ENCODE results near the gene PCBP3.

PCBP3 gene

DNA sequence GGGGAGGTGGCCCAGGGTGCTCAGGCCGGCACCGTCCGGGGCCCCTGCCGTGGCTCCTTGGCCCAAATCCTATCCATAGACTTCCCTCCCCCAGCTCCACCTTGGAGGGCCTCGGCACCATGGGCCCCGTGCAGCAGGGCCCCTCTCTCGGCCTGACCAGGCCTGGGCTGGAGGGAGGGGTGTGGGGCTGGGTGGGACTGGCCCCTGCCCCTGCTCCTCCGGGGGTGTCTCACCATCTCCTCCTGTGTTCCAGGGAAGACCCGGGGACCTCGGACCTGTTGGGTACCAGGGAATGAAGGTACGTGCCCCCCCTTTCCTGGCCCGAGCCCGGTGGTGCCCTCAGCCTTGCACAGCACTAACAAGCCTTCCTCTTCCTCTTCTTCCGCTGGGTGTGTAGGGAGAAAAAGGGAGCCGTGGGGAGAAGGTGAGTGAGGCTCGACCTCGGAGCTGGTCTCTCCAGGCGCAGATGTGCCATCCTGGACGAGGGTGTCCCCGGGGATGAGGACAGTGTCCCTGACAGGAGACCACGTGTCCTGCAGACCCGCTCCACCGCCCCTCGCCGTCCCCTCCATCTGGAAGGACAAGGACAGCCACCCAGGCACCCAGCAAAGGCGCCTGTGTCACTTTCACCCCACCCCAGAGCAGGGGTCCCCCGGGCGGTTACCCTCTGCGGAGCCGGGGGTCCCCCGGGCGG is 346.0 kb downstream of the PCBP3 start:
- DNase-seq, result no peak

DNA sequence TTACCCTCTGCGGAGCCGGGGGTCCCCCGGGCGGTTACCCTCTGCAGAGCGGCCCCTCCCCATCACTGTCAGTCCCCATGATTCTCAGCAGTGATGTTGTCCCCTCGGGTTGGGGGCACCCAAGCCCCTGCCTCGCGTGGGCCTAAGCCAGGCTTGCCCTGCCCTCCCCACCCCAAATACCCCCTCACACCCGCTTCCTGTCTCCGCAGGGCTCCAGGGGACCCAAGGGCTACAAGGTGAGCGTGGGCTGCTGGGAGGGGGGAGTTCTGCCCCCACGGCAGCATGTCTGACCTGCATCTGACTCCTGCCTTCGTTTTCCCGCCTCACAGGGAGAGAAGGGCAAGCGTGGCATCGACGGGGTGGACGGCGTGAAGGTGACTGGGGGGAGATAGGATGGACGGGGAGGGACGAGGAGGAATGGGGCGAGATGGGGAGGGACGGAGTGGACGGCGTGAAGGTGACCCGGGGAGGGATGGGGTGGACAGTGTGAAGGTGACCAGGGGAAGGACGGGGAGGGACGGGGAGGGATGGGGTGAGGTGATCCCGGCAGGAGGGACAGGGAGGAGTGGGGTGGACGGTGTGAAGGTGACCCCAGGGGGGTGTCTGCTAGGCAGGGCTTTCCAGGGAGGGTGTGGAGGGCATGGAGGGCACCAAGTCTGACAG is 346.7 kb downstream of the PCBP3 start:
- DNase-seq, result no peak

DNA sequence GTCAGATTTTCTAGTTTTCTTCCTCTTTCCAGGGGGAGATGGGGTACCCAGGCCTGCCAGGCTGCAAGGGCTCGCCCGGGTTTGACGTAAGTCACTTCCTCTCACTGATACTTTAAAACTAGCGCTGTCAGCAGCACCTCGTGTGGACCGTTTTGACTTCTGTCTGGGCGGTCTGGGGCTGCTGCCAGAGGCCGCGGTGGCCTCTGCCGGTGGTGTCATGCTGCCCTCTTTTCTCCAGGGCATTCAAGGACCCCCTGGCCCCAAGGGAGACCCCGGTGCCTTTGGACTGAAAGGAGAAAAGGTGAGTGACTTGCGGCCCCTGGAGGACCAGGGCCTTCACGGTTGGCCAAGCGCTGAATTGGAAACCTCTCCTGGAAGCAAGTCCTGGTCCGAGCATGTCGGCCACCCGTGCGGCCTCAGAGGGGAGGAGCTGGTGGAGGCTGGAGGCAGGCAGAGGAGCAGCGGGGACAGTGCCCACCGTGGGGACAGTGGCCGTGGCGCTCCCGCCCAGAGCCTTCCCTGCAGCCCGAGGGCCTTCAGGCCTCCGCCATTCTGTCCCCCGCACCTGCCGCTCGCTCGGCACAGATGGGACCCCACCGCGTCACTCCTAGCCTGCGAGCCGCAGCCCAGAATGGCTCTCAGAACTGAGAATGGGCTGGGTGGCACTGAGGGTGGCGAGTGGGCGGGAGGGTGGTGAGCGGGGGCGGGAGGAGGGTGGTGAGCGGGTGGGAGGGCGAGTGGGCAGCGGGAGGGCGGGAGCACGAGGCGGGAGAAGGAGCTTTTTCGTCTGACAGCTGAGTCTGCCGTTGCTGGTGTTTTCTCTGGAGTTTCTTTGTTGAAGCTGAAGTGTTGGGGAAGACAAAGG is 347.4 kb downstream of the PCBP3 start:
- no peak for DNase-seq

DNA sequence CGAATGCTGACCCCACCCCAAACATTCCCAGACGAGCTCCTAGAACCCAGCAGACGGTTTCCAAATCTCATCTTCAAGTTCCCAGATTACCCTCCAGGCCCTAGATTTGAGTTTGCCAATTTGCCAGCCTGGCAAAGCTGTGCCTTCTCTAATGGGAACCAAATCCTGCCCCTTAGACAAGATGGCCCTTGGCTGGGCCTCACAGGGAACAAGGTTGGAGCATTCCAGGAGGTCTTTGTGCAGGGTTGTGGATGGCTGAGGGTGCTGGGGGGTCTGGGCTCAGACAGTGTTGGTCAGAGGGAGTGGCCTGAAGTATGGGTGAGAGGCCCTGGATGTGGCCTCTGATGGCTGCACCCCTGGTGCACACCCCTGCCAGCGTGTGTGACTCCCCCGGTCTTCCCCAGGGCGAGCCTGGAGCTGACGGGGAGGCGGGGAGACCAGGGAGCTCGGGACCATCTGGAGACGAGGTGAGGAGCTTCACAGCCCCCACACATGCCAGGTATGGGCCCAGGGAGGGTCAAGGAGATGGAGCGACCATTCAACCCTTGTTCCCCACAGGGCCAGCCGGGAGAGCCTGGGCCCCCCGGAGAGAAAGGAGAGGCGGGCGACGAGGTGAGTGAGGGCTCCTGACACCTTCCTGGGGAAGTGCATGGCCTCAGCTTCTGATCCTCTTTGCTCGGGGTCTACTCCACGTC is 348.2 kb downstream of the PCBP3 start:
- no peak for DNase-seq
